Caco-2 (cell line): ENCODE results near the gene KLF7. TPM values are rescaled to one million over a fixed set of nuclear protein-coding genes. Genes with fewer than 3 reads are reported as not detected.

ENCODE experiments used
- BruUV-seq: library from RNA; stranded (reverse); fragments of 400-500 nt; replicated peaks from 2 replicates; lab custom pipeline; 2021; lab: Mats Ljungman, UMichigan
- CTCF ChIA-PET: fragments of 300-600 bp; sonication (Branson Sonifier 250); formaldehyde crosslinking; loops from one replicate; lab custom pipeline; 2022; ENCODE audit warnings: antibody characterized with exemption; lab: Charles Lee
- POLR2A ChIA-PET: fragments of 300-600 bp; sonication (Branson Sonifier 250); formaldehyde crosslinking; loops from one replicate; lab custom pipeline; 2022; ENCODE audit warnings: antibody characterized with exemption; lab: Charles Lee
- DNase-seq, 2 experiments: peaks; one replicate each; pipeline versions ENCODE4 v3.0.0 to v3.0.0-alpha.2; 2020 to 2022
- H3K27me3 ChIP-seq: replicated peaks from 2 replicates; pipeline ENCODE4 v1.6.0; 2011; ENCODE audit warnings: low read length; ENCODE audit not compliant: control insufficient read depth, insufficient read depth
- H3K36me3 ChIP-seq: 2 replicates; pipeline ENCODE4 v1.5.1; 2011; ENCODE audit warnings: low read length; ENCODE audit not compliant: control insufficient read depth, insufficient read depth
- H3K4me1 ChIP-seq: fragments of 250-450 bp; sonication (Bioruptor Pico); 2 replicates; pipeline ENCODE4 v1.5.1; 2020; ENCODE audit warnings: mild to moderate bottlenecking
- H3K4me3 ChIP-seq: 2 replicates; pipeline ENCODE4 v1.5.1; 2011; ENCODE audit warnings: low read depth, mild to moderate bottlenecking, control low read depth, low read length
- H3K9me3 ChIP-seq: fragments of 250-450 bp; sonication (Bioruptor Pico); 2 replicates; pipeline ENCODE4 v1.5.1; 2020; ENCODE audit warnings: mild to moderate bottlenecking, moderate library complexity
- H3K27ac Mint-ChIP-seq: one replicate; pipeline ENCODE4 v1.8.0; 2022; ENCODE audit warnings: mixed read lengths; ENCODE audit not compliant: unreplicated experiment
- H3K27me3 Mint-ChIP-seq: one replicate; pipeline ENCODE4 v1.8.0; 2022; ENCODE audit warnings: mixed read lengths; ENCODE audit not compliant: insufficient read depth, unreplicated experiment
- H3K36me3 Mint-ChIP-seq: one replicate; pipeline ENCODE4 v1.8.0; 2022; ENCODE audit warnings: mild to moderate bottlenecking, mixed read lengths; ENCODE audit not compliant: insufficient read depth, unreplicated experiment
- H3K4me1 Mint-ChIP-seq: one replicate; pipeline ENCODE4 v1.8.0; 2022; ENCODE audit warnings: low read depth, mixed read lengths; ENCODE audit not compliant: unreplicated experiment
- H3K4me3 Mint-ChIP-seq: one replicate; pipeline ENCODE4 v1.8.0; 2022; ENCODE audit warnings: mild to moderate bottlenecking, moderate library complexity, mixed read lengths; ENCODE audit not compliant: unreplicated experiment
- H3K9me3 Mint-ChIP-seq: one replicate; pipeline ENCODE4 v1.8.0; 2022; ENCODE audit warnings: mixed read lengths; ENCODE audit not compliant: unreplicated experiment
- intact Hi-C: fragments of 100-400 bp; cut with micrococcal nuclease; formaldehyde crosslinking; loops from one replicate; pipeline ENCODE4 v1.10.0; 2022; ENCODE audit not compliant: unreplicated experiment
- total RNA-seq: library from RNA; stranded (reverse); gene quantifications from 2 replicates; pipeline ENCODE4 v1.2.3, GENCODE V29; 2022
- TF ChIP-seq, protein P1 (sequence below), 2 experiments: fragments of 200-600 bp in 1 of 2; IDR thresholded peaks; 1 replicate in 1 of 2; 2 replicates in 1 of 2; pipeline versions ENCODE4 v1.5.1 to v1.8.0; 2011 to 2022; ENCODE audit warnings: antibody characterized with exemption in 1 of 2, control low read depth in 1 of 2, inconsistent platforms in 1 of 2, low read depth in 1 of 2, low read length in 1 of 2, mild to moderate bottlenecking in 1 of 2, moderate library complexity in 1 of 2; ENCODE audit not compliant: insufficient read depth in 1 of 2, severe bottlenecking in 1 of 2, unreplicated experiment in 1 of 2

Gene KLF7
- total RNA-seq, 1 experiment from 2014 or later: 0.36 TPM

DNA sequence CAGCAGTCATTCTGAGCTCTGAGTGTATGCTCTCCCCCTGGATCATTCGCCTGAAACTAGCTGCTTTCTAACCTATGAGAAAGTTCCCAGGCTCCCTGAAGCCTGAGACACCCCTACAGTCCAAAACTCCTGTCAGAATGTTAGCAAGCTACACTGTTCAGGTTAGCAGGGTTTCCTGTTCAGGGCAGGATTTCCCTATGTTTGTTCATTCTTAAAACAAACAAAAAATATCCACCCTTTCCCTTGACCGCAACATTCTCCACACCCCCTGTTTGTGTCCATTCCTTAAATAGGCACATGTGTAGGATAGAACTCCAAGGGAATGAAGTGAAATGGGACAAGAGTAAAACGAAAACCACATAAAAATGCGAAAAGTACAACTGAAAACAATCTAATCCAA, 83.1 kb downstream of the KLF7 start:
- intact Hi-C loops: no loop called here
- Histone ChIP-seq H3K4me1 (no peaks in the 10 kb centered on the region), H3K4me3 (no peak overlapping the region), H3K9me3 (no peaks in the 10 kb centered on the region), H3K27me3 (no peaks in the 10 kb centered on the region), H3K36me3 (no peaks in the 10 kb centered on the region)
- Mint-ChIP-seq H3K9me3 (no peaks in the 10 kb centered on the region), H3K4me1 (no peaks in the 10 kb centered on the region), H3K36me3 (no peaks in the 10 kb centered on the region), H3K4me3 (no peak overlapping the region), H3K27ac (no peak overlapping the region), H3K27me3 (peaks cover 2% of the 10 kb centered on the region)
- POLR2A ChIA-PET: no interaction called here
- CTCF ChIA-PET: no interaction called here
- no TSS peak for BruUV-seq
- DNase-seq: no peak
- TF ChIP-seq, protein P1, sequence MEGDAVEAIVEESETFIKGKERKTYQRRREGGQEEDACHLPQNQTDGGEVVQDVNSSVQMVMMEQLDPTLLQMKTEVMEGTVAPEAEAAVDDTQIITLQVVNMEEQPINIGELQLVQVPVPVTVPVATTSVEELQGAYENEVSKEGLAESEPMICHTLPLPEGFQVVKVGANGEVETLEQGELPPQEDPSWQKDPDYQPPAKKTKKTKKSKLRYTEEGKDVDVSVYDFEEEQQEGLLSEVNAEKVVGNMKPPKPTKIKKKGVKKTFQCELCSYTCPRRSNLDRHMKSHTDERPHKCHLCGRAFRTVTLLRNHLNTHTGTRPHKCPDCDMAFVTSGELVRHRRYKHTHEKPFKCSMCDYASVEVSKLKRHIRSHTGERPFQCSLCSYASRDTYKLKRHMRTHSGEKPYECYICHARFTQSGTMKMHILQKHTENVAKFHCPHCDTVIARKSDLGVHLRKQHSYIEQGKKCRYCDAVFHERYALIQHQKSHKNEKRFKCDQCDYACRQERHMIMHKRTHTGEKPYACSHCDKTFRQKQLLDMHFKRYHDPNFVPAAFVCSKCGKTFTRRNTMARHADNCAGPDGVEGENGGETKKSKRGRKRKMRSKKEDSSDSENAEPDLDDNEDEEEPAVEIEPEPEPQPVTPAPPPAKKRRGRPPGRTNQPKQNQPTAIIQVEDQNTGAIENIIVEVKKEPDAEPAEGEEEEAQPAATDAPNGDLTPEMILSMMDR (IDR thresholded peaks at IDR 0.05; ENCODE audit: insufficient read depth in 1 of 2, low read depth in 1 of 2, low read length in 1 of 2, severe bottlenecking in 1 of 2, unreplicated experiment in 1 of 2): no peak

DNA sequence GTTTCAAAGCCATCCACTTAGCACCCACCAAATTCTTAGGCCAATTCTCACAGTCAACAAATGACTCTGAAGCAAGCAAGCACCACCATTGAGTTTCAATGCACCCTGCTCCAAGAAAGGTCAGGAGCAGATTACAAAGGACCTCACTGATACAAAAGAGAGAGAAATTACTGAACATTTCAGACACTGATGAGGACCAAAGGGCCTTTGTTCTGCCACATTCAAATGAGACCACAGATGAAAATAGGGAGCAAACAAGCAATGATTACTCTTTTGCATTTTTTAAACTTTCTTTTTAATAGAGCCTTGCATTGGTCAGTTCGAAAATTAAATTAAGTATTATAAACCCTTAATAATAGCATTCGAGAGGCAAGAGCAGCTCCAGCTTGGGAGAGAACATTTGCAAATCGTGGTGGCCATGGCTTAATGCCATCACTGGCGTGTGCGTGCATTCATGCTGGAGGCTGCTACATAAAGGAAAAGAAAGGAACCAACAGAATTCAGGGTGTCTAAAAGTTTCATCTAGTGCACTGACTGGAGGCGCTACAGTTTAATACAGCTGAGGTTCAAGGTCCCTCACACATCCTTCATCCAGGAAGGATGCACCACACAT, 87.5 kb downstream of the KLF7 start:
- Mint-ChIP-seq H3K27me3 (peaks cover 16% of the 10 kb centered on the region), H3K9me3 (no peaks in the 10 kb centered on the region), H3K4me3 (no peak overlapping the region), H3K36me3 (no peaks in the 10 kb centered on the region), H3K4me1 (no peaks in the 10 kb centered on the region), H3K27ac (no peak overlapping the region)
- Histone ChIP-seq H3K36me3 (no peaks in the 10 kb centered on the region), H3K9me3 (no peaks in the 10 kb centered on the region), H3K4me1 (no peaks in the 10 kb centered on the region), H3K4me3 (no peak overlapping the region), H3K27me3 (no peaks in the 10 kb centered on the region)
- TF ChIP-seq, protein P1 (IDR thresholded peaks at IDR 0.05; ENCODE audit: insufficient read depth in 1 of 2, low read depth in 1 of 2, low read length in 1 of 2, severe bottlenecking in 1 of 2, unreplicated experiment in 1 of 2): no peak
- CTCF ChIA-PET: no interaction called here
- intact Hi-C loops: no loop called here
- POLR2A ChIA-PET: no interaction called here
- DNase-seq: no peak
- BruUV-seq: no TSS peak

DNA sequence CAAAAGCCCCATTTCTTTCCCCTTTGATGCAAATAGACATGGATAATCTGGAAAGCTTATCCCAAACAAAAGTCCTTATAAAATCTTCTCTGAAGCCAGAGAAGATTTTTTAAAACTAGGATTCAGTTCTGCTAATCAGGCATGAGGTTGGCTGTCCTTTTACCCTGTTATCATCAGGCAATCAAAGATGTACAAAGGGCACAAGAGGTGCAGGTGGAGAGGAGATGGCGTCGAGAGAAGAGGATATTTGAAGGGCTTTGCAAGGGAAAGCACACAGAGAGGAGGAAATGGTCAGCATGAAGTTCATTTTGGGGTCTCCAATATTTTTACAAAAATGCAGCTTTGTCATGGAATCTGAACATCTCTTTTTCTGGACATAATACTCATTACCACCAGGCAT, 88.5 kb downstream of the KLF7 start:
- no TSS peak for BruUV-seq
- H3K27me3 Mint-ChIP-seq: peaks cover 22% of the 10 kb centered on the region

More for the DNA sequence above, 88.5 kb downstream of the KLF7 start:
- Mint-ChIP-seq H3K27ac (no peak overlapping the region), H3K4me1 (no peaks in the 10 kb centered on the region), H3K9me3 (no peaks in the 10 kb centered on the region), H3K36me3 (no peaks in the 10 kb centered on the region), H3K4me3 (no peak overlapping the region)
- CTCF ChIA-PET: no interaction called here
- no peak for DNase-seq
- intact Hi-C loops: no loop called here
- H3K36me3 ChIP-seq: no peaks in the 10 kb centered on the region
- H3K4me1 ChIP-seq: no peaks in the 10 kb centered on the region
- H3K27me3 ChIP-seq: no peaks in the 10 kb centered on the region
- TF ChIP-seq, protein P1 (IDR thresholded peaks at IDR 0.05; ENCODE audit: insufficient read depth in 1 of 2, low read depth in 1 of 2, low read length in 1 of 2, severe bottlenecking in 1 of 2, unreplicated experiment in 1 of 2): no peak
- POLR2A ChIA-PET: no interaction called here
- no peaks in the 10 kb centered on the region for H3K9me3 ChIP-seq
- H3K4me3 ChIP-seq: no peak overlapping the region
